ENCODE results near the gene HYAL4.
"Not testable (repeated sequence)": the region's sequence is repeated elsewhere in the genome, so short reads cannot be mapped to it uniquely, and the experiment has no call there.

The HYAL4 gene

GRCh38 chr7:123883154-123883553 is 38.2 kb downstream of the HYAL4 start:
- TF ChIP-seq CTCF (IDR thresholded peaks at IDR 0.05; ENCODE audit: insufficient read depth, low read length, missing control alignments), result no peak
- POLR2A ChIA-PET, result no interaction called here
- CTCF ChIA-PET, result no interaction called here
- H3K4me3 ChIP-seq (ENCODE audit: low read depth, low read length), result no peak overlapping the region
- DNase-seq (ENCODE audit: low read depth, low spot score), result no peak

GRCh38 chr7:123888192-123888591 is 43.2 kb downstream of the HYAL4 start:
- ChIA-PET POLR2A (no interaction called here), CTCF (no interaction called here)
- H3K4me3 ChIP-seq (ENCODE audit: low read depth, low read length), result no peak overlapping the region
- DNase-seq (ENCODE audit: low read depth, low spot score), result no peak
- no peak for TF ChIP-seq CTCF (IDR thresholded peaks at IDR 0.05; ENCODE audit: insufficient read depth, low read length, missing control alignments)

DNA sequence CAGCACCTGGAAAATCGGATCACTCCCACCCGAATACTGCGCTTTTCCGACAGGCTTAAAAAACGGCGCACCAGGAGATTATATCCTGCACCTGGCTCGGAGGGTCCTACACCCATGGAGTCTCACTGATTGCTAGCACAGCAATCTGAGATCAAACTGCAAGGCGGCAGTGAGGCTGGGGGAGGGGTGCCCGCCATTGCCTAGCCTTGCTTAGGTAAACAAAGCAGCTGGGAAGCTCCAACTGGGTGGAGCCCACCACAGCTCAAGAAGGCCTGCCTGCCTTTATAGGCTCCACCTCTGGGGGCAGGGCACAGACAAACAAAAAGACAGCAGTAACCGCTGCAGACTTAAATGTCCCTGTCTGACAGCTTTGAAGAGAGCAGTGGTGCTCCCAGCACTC is 49.8 kb downstream of the HYAL4 start:
- CTCF ChIA-PET; H3K4me3 ChIP-seq (ENCODE audit: low read depth, low read length); POLR2A ChIA-PET; DNase-seq (ENCODE audit: low read depth, low spot score): not testable (repeated sequence)

DNA sequence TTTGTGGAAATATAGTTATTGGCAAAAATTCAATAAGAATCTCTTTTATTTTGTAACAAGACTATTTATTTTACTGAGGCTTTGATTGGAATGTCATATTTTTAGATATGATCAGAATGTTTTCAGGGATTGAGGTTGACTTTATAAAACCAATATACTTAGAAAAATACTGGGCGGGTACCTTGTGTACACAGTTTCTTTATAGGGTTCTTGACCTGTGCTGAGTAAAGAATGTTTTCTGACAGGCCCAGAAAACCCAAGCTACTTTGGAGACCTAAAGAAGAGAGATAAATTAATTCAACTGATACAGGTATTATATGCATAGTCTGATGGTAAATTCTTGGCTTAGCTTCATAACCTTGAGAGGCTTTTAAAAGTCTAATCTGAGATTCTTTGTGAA is 56.1 kb downstream of the HYAL4 start:
- TF ChIP-seq CTCF (IDR thresholded peaks at IDR 0.05; ENCODE audit: insufficient read depth, low read length, missing control alignments), result no peak
- CTCF ChIA-PET, result no interaction called here

DNA sequence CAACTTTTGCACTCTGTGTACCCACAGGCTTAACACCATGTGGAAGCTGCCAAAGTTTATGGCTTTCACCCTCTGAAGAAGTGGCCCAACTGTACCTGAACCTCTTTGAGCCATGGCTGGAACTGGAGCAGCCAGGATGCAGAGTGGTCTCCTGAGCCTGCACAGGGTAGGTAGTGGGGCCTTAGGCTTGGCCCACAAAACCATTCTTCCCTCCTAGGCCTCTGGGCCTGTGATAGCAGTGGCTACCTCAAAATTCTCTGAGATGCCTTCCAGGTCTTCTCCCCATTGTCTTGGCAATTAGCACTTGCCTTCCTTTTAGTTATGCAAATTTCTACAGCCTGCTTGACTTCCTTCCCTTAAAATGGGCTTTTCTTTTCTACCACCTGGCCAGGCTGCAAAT is 60.7 kb downstream of the HYAL4 start:
- no peak overlapping the region for H3K4me3 ChIP-seq (ENCODE audit: low read depth, low read length)
- POLR2A ChIA-PET, result no interaction called here
- TF ChIP-seq CTCF (IDR thresholded peaks at IDR 0.05; ENCODE audit: insufficient read depth, low read length, missing control alignments), result no peak
- CTCF ChIA-PET, result no interaction called here
- no peak for DNase-seq (ENCODE audit: low read depth, low spot score)

More for the DNA sequence above, 56.1 kb downstream of the HYAL4 start:
- no peak for DNase-seq (ENCODE audit: low read depth, low spot score)
- H3K4me3 ChIP-seq (ENCODE audit: low read depth, low read length), result no peak overlapping the region
- POLR2A ChIA-PET, result no interaction called here

DNA sequence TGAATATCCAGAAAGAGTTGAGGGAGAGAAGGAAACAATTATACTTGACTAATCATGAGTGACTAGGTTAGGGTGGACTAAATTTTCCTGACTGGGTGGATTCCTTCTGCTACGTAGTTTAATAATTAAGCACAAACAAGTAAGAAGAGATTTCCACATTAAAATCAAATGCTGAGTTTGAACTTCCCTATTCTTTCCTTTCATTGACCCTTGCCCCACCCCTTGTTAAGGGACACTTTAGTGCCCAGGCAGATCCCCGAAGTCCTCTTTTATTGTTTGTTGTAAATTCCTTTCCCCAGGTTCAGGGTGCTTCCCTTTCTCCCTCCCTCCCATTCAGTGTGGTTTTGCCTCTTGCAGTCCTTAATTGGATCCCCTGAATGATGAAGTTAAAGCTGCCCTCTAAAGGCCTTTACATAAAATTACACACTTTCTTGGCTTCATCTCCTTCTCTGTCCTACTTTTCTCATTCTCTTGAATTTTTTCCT is 71.3 kb downstream of the HYAL4 start:
- no peak for DNase-seq (ENCODE audit: low read depth, low spot score)
- no peak overlapping the region for H3K4me3 ChIP-seq (ENCODE audit: low read depth, low read length)
- no peak for TF ChIP-seq CTCF (IDR thresholded peaks at IDR 0.05; ENCODE audit: insufficient read depth, low read length, missing control alignments)
- ChIA-PET CTCF (no interaction called here), POLR2A (no interaction called here)

DNA sequence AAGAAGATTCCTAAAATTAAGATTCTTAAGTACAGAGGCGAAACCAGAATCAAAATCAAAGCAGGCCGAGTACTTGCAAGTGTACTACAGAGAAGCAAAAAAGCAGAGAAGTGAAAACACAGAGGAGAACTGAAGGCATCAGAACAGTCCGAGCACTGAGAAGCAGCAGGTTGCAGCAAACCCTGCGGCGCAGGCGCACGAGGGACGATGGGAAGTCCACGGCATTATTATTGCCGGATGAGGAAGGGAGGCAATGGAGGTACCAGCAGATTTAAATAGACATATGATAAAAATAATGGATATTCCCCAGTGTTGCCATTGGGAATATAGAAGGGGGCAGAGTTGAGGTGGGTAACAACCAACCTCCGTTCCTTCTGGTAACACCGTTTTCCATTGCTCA is 72.9 kb downstream of the HYAL4 start:
- POLR2A ChIA-PET, result no interaction called here
- no peak for DNase-seq (ENCODE audit: low read depth, low spot score)
- H3K4me3 ChIP-seq (ENCODE audit: low read depth, low read length), result no peak overlapping the region
- TF ChIP-seq CTCF (IDR thresholded peaks at IDR 0.05; ENCODE audit: insufficient read depth, low read length, missing control alignments), result no peak
- CTCF ChIA-PET, result no interaction called here
